Kidney capillary endothelial cell (primary cell): ENCODE results near the gene GLTP.
"Not testable (repeated sequence)": the region's sequence is repeated elsewhere in the genome, so short reads cannot be mapped to it uniquely, and the experiment has no call there.

Experiments used
- DNase-seq: peaks from one replicate; pipeline ENCODE4 v3.0.0-alpha.2; 2018; ENCODE audit warnings: low spot score

Gene GLTP

DNA sequence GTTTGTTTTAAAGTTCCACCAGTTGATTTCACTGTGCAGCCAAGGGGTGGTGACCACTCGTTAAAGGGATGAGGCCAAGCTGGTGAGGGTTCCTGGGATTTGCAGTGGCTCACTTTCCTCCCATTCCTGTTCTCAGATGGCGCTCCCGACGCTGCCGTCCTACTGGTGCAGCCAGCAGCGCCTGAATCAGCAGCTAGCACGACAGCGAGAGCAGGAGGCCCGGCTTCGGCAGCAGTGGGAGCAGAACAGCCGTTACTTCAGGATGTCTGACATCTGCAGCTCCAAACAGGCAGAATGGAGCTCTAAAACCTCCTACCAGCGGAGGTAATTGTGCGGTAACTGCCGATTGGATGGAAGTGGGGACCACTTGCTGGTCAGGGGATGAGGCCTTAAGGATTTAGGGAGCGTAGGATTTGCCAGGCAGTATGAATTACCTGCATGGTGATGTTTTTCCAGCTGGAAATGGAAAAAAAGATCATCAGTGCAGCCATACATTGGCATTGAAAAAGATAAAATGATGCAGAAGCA, 22.6 kb upstream of the GLTP start:
- DNase-seq: no peak

- no peak for DNase-seq
These were observed 20.6 kb upstream of the GLTP start for GRCh38 chr12:109900752-109901580.

- DNase-seq: peak; percentile 78
These were observed 19.7 kb upstream of the GLTP start, which contains the start of gene TCHP for GRCh38 chr12:109899783-109900751. Gene TCHP, plus strand, starts transcription at chr12:109900274. Its CDS starts 2,753 bp downstream, at chr12:109903027.

- not testable (repeated sequence) for DNase-seq
These were observed 19.0 kb upstream of the GLTP start for GRCh38 chr12:109899345-109899744.

GRCh38 chr12:109897029-109897428, 16.7 kb upstream of the GLTP start:
- DNase-seq: no peak

- DNase-seq: no peak
These were observed 15.8 kb upstream of the GLTP start for GRCh38 chr12:109896188-109896587.

DNA sequence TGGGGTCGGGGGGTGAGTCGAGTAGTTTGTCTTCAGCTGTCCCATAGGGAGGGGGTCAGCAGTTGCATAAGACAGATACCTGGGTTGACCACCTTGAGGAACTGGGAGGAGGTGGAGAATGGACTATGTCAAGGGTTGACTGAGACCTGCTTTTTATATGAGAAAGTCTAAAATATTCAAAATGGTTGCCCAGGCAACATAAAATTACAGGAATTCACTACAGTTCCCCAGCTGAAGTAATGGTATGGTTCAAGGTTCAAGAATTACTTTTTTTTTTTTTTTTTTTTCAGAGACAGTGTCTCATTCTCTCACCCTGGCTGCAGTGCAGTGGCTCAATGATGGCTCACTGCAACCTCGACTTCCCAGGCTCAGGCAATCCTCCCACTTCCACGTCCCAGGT, 14.6 kb upstream of the GLTP start:
- no peak for DNase-seq

- DNase-seq: no peak
These were observed 13.1 kb upstream of the GLTP start for GRCh38 chr12:109893261-109893995.

DNA sequence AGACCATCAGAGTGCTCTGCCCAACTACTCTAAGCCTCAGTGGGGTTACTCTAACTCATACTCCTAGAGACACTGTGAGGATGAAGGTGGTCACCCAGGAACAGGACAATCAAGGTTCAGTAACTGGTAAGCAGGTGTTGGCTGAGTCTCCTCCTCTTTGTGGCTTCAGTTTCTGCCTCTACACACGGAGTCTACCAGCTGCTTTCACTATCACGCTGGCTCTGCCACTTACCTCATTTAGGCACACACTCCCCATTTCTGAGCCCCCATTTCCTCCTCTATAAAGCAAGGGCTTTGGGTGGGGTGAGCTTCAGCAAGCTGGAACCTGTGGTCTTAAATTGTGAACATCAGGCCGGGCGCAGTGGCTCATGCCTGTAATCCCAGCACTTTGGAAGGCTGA, 12.4 kb upstream of the GLTP start:
- no peak for DNase-seq

GRCh38 chr12:109892165-109892715, 11.9 kb upstream of the GLTP start:
- no peak for DNase-seq

DNA sequence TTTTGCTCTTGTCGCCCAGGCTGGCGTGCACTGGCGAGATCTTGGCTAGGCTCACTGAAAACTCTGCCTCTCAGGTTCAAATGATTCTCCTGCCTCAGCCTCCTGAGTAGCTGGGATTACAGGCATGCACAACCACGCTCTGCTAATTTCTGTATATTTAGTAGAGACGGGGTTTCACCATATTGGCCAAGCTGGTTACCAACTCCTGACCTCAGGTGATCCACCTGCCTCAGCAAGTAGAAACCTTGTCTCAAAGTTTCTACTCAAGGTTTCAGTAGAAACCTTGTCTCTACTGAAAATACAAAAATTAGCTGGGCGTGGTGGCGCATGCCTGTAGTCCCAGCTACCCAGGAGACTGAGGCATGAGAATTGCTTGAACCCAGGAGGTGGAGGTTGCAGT, 11.4 kb upstream of the GLTP start:
- DNase-seq: not testable (repeated sequence)

GRCh38 chr12:109890620-109891170, 10.4 kb upstream of the GLTP start:
- no peak for DNase-seq

DNA sequence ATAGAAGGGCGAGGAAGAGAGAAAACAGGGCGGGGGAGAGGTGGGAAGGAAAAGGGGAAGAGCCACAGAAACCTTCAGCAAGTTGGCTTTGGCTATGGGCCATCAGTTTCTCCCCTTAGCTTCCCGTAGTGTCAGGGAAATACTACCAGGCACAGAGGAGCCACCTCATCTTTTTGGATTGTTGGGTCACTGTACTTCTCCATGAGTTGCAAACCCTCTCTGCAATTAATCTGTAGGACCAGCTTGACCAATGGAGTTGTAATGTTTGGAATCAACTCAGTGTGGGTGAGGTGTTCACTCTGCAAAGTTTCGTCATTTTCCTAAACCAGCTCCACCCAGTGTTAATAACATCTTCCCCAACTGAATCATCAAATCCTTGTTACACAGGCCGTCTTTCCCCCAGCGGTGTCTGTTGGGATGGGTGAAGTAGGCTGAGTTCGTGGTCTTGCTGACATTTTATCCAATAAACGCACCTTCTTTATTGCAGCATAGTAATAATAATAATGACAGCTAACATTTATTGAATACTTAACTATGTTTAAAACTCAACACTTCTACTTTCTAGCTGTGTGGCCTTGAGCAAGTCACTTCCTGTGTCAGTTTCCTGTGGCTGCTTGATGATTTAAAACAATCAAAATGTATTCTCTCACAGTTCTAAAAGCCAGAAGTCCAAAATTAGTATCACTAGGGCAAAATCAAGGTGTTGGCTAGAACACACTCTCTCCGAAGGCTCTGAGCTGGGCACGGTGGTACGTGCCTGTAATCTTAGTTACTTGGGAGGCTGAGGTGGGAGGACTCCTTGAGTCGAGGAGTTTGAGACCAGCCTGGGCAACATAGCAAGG, 8.1 kb upstream of the GLTP start:
- DNase-seq: peak; percentile 86

GRCh38 chr12:109885616-109886015, 5.3 kb upstream of the GLTP start:
- DNase-seq: no peak

DNA sequence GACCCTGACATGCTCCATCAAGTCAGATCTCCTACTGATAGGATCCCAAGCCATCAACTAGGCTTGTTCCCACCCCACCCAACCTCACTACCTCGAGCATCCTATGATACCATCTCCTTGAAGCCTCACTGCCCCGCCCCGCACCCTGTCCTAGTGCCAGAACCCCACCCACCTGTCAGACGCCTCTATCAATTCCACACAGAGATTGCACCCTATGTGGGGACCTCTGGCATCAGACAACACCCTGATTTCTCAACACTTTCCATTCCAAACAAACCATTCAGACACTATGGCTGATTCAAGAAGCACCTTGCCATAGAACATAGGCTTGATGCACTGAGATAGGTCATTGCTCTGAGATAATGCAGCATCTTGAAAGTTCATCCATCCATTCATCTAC, 3.1 kb upstream of the GLTP start:
- DNase-seq: no peak

DNA sequence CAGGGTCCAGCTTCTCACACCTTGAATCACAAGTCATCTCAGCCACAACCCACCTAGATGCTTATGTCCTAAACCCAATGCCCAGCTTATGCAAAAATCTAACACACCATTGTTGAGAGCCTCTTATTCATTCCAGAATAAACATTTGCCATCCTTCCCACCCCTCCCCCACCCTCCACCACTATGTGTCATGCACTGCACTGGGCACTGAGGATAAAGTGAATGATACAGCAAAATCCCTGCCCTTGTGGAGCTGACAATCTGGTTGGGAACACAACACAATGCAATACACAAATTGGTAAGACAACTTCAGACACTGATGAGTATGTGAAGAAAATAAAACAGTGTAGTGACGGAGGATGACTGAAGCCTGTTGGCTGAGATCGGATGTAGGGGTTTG, 1.4 kb upstream of the GLTP start:
- no peak for DNase-seq

GRCh38 chr12:109880938-109881337, 597 bp upstream of the GLTP start:
- DNase-seq: no peak

DNA sequence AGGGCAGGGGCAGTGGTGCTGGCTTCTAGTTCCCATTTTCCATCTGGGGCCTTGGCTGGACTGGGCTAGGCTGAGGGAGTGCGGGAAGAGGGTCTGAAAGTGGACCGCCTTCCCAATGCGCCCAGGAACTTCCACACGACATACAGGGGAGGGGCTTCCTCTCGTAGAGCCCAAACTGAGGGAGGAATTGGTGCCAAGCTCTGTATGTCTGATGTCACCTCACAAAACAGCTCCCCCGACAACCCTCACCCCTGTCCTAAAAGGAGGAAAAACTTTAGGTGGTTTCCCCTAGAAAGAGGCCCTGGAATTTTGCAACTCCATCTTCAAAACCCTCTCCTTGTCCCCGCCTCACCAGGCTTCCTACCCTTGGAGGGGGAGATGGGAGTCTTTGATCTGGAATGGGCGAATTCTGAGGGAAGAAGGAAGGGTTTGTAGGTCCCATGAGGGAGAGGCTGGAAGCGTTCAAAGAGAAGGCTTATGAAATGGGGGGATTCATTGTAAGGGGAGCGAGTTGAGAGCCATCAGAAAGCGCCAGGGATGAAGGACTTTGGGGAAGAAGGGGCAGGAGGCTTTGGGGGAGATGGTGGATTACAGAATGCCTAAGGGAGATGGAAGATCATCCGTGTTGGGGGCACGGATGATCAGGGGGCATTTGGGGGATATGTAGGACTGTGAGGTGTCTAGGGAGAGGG, 844 bp downstream of the GLTP start:
- no peak for DNase-seq

- DNase-seq: no peak
These were observed 1.6 kb downstream of the GLTP start for GRCh38 chr12:109878749-109879148.

- DNase-seq: no peak
These were observed 2.1 kb downstream of the GLTP start for GRCh38 chr12:109878247-109878625.
